ENCODE results near the gene MDGA2. TPM values are rescaled to one million over a fixed set of nuclear protein-coding genes. Genes with fewer than 3 reads are reported as not detected.
"Not testable (repeated sequence)": the region's sequence is repeated elsewhere in the genome, so short reads cannot be mapped to it uniquely, and the experiment has no call there.

Gene MDGA2
- total and polyA plus RNA-seq, 2 experiments from 2014 or later = 0.33 to 0.46 TPM

GRCh38 chr14:47284283-47284682 is 391.1 kb downstream of the MDGA2 start:
- Histone ChIP-seq H3K27ac (no peak overlapping the region), H3K27me3 (no peaks in the 10 kb centered on the region), H3K36me3 (no peaks in the 10 kb centered on the region), H3K4me3 (no peak overlapping the region), H3K4me1 (ENCODE audit: low read depth) (no peaks in the 10 kb centered on the region), H3K9me3 (ENCODE audit: low read depth) (no peaks in the 10 kb centered on the region)
- no peak for DNase-seq (ENCODE audit: low read depth in 1 of 2, low spot score in 1 of 2)
- TF ChIP-seq, protein P1, sequence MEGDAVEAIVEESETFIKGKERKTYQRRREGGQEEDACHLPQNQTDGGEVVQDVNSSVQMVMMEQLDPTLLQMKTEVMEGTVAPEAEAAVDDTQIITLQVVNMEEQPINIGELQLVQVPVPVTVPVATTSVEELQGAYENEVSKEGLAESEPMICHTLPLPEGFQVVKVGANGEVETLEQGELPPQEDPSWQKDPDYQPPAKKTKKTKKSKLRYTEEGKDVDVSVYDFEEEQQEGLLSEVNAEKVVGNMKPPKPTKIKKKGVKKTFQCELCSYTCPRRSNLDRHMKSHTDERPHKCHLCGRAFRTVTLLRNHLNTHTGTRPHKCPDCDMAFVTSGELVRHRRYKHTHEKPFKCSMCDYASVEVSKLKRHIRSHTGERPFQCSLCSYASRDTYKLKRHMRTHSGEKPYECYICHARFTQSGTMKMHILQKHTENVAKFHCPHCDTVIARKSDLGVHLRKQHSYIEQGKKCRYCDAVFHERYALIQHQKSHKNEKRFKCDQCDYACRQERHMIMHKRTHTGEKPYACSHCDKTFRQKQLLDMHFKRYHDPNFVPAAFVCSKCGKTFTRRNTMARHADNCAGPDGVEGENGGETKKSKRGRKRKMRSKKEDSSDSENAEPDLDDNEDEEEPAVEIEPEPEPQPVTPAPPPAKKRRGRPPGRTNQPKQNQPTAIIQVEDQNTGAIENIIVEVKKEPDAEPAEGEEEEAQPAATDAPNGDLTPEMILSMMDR (IDR thresholded peaks at IDR 0.05; ENCODE audit: low read depth, low read length) = no peak

DNA sequence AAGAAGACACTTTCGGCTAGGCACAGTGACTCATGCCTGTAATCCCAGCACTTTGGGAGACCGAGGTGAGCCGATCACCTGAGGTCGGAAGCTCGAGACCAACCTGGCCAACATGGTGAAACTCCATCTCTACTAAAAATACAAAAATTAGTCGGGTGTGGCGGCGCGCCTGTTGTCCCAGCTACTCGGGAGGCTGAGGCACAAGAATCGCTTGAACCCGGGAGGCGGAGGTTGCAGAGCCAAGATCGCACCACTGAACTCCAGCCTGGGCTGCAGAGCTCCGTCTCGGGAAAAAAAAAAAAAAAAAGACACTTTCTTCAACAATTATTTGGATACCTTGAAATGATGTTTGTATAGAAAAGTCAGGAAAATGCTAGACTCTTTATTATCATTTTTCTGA is 393.6 kb downstream of the MDGA2 start:
- DNase-seq (ENCODE audit: low read depth in 1 of 2, low spot score in 1 of 2) = not testable (repeated sequence)

DNA sequence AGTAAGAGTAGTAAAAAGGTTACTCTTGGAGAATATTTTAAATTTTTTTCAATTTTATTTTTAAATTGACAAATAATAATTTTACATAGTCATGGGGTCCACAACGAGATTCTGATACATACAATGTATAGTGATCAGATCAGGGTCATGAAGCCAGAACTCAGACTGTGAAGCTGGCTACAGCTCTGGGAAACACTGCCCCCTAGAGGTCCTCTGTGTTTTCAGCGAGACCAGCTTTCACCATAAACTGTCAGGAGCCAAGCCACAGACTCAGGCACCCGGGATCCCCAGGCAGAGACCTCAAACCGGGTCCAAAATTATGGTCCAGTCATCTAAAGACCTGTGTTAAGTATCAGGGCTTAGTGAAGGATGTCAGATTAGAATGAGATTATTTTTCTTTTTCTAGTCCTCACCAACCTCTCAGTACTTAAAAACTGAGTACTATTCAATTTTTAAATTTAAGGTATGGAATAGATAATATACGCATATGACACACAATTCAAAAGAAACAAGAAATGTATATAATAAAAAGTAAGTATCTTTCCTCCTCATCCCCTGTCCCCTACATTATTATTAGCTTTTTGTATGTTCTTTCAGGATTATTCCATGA is 397.1 kb downstream of the MDGA2 start:
- H3K27me3 ChIP-seq = no peaks in the 10 kb centered on the region
- no peaks in the 10 kb centered on the region for H3K4me1 ChIP-seq (ENCODE audit: low read depth)
- peak; percentile 41 to 77 for DNase-seq (ENCODE audit: low read depth in 1 of 2, low spot score in 1 of 2)
- no peaks in the 10 kb centered on the region for H3K9me3 ChIP-seq (ENCODE audit: low read depth)
- TF ChIP-seq, protein P1 (IDR thresholded peaks at IDR 0.05; ENCODE audit: low read depth, low read length) = peak; percentile 67
- no peak overlapping the region for H3K4me3 ChIP-seq
- no peaks in the 10 kb centered on the region for H3K36me3 ChIP-seq
- H3K27ac ChIP-seq = no peak overlapping the region

More for the DNA sequence above, 393.6 kb downstream of the MDGA2 start:
- H3K27ac ChIP-seq; H3K9me3 ChIP-seq (ENCODE audit: low read depth); H3K27me3 ChIP-seq; H3K4me1 ChIP-seq (ENCODE audit: low read depth); H3K36me3 ChIP-seq; H3K4me3 ChIP-seq: not testable (repeated sequence)

DNA sequence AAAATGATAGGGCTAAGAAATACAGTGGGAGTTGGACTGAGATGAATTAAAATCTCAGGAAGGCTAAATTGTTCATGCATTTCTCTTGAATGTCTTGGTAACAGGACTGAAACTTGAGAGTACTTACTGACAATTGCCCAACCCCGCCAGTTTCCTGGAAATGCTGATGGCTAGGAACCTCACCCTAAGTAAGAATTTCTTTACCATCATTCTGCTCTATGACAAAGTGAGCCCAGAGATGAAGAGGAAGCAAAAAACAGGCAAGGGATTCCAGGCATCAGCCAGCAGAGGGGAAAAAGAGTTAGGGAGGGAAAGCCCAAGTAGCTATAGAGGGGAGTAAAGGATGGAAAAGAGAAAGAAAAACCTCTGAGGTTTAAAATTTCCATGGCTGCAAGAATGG is 397.7 kb downstream of the MDGA2 start:
- peak in 1 of 2 donors; percentile 4 for DNase-seq (ENCODE audit: low read depth in 1 of 2, low spot score in 1 of 2)
- TF ChIP-seq, protein P1 (IDR thresholded peaks at IDR 0.05; ENCODE audit: low read depth, low read length) = no peak
- no peaks in the 10 kb centered on the region for H3K27me3 ChIP-seq
- H3K36me3 ChIP-seq = no peaks in the 10 kb centered on the region
- no peaks in the 10 kb centered on the region for H3K4me1 ChIP-seq (ENCODE audit: low read depth)
- no peak overlapping the region for H3K27ac ChIP-seq
- no peak overlapping the region for H3K4me3 ChIP-seq
- H3K9me3 ChIP-seq (ENCODE audit: low read depth) = no peaks in the 10 kb centered on the region

GRCh38 chr14:47276931-47277330 is 398.5 kb downstream of the MDGA2 start:
- Histone ChIP-seq H3K27me3 (no peaks in the 10 kb centered on the region), H3K9me3 (ENCODE audit: low read depth) (no peaks in the 10 kb centered on the region), H3K4me3 (no peak overlapping the region), H3K27ac (no peak overlapping the region), H3K4me1 (ENCODE audit: low read depth) (no peaks in the 10 kb centered on the region), H3K36me3 (no peaks in the 10 kb centered on the region)
- no peak for DNase-seq (ENCODE audit: low read depth in 1 of 2, low spot score in 1 of 2)
- TF ChIP-seq, protein P1 (IDR thresholded peaks at IDR 0.05; ENCODE audit: low read depth, low read length) = no peak

DNA sequence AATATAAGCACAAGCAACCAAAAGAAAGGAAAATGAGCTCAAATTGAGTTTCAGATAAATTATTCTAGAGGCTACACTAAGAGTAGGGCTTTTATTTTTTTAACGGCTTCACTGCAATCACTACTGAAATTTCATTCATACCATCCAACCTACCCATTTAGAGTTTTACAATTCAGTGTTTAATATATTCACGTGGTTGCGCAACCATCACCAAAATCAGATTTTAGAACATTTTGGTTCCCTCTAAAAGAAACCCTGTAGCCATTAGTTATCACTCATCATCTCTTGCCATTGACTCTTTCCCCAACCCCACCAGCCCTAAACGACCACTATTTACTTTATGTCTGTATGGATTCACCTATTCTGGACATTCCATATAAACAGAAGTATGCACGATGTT is 401.5 kb downstream of the MDGA2 start:
- Histone ChIP-seq H3K9me3 (ENCODE audit: low read depth) (no peaks in the 10 kb centered on the region), H3K4me1 (ENCODE audit: low read depth) (no peaks in the 10 kb centered on the region), H3K36me3 (no peaks in the 10 kb centered on the region), H3K27ac (no peak overlapping the region), H3K4me3 (no peak overlapping the region), H3K27me3 (no peaks in the 10 kb centered on the region)
- DNase-seq (ENCODE audit: low read depth in 1 of 2, low spot score in 1 of 2) = no peak
- TF ChIP-seq, protein P1 (IDR thresholded peaks at IDR 0.05; ENCODE audit: low read depth, low read length) = no peak

Data from cardiac muscle cell (in vitro differentiated cells and primary cell).